CD4-positive, alpha-beta T cell (primary cell): ENCODE measurements around the gene MCU. TPM values are rescaled to one million over a fixed set of nuclear protein-coding genes. Genes with fewer than 3 reads are reported as not detected.

Source experiments
- ATAC-seq: fragments of 200-7000 bp; cut with Tn5 transposase; one replicate; pipeline ENCODE4 v1.10.0; 2022; ENCODE audit warnings: mild to moderate bottlenecking; ENCODE audit not compliant: poor library complexity
- CTCF ChIA-PET: fragments of 350-600 bp; sonication (Branson Sonifier 250); formaldehyde crosslinking; loops from one replicate; lab custom pipeline; 2021; ENCODE audit warnings: antibody characterized with exemption, inconsistent platforms; lab: Charles Lee
- POLR2A ChIA-PET: fragments of 350-600 bp; sonication (Branson Sonifier 250); formaldehyde crosslinking; loops from one replicate; lab custom pipeline; 2021; ENCODE audit warnings: antibody characterized with exemption, inconsistent platforms; lab: Charles Lee
- DNase-seq, 14 experiments: peaks; one replicate each; pipeline ENCODE4 v3.0.0-alpha.2; 2013 to 2020; ENCODE audit warnings: mixed read lengths in 2 of 14
- H3K27ac ChIP-seq, 2 donors: one replicate each; pipeline versions ENCODE4 v1.5.1 to v1.7.0; 2013; ENCODE audit warnings: low read length in 2 of 2, low read depth in 1 of 2, mild to moderate bottlenecking in 1 of 2
- H3K27me3 ChIP-seq, 2 experiments: 1 replicate in 1 of 2; 2 replicates in 1 of 2; pipeline versions ENCODE4 v1.6.1 to v1.7.0; 2013; ENCODE audit warnings: low read length in 2 of 2, control low read depth in 1 of 2, mild to moderate bottlenecking in 1 of 2, moderate library complexity in 1 of 2; ENCODE audit not compliant: insufficient read depth in 2 of 2, control insufficient read depth in 1 of 2
- H3K36me3 ChIP-seq: one replicate; pipeline ENCODE4 v1.6.1; 2013; ENCODE audit warnings: low read length, control low read depth; ENCODE audit not compliant: insufficient read depth
- H3K4me1 ChIP-seq: one replicate; pipeline ENCODE4 v1.6.1; 2013; ENCODE audit warnings: low read length, control low read depth; ENCODE audit not compliant: insufficient read depth
- H3K4me3 ChIP-seq: one replicate; pipeline ENCODE4 v1.5.1; 2013; ENCODE audit warnings: mild to moderate bottlenecking, low read length, moderate library complexity
- H3K9me3 ChIP-seq, 2 experiments: 1 replicate in 1 of 2; 2 replicates in 1 of 2; pipeline versions ENCODE4 v1.6.1 to v1.7.0; 2013; ENCODE audit warnings: low read length in 2 of 2, mild to moderate bottlenecking in 2 of 2, control low read depth in 1 of 2, moderate library complexity in 1 of 2; ENCODE audit not compliant: control insufficient read depth in 1 of 2, insufficient read depth in 1 of 2
- H3K27ac Mint-ChIP-seq: one replicate; pipeline ENCODE4 v1.8.0; 2020; ENCODE audit warnings: mixed read lengths
- H3K27me3 Mint-ChIP-seq: one replicate; pipeline ENCODE4 v1.8.0; 2021; ENCODE audit warnings: mixed read lengths
- H3K36me3 Mint-ChIP-seq: one replicate; pipeline ENCODE4 v1.8.0; 2021; ENCODE audit warnings: low read depth, mixed read lengths
- H3K4me1 Mint-ChIP-seq: one replicate; pipeline ENCODE4 v1.8.0; 2021; ENCODE audit warnings: low read depth, mixed read lengths
- H3K4me3 Mint-ChIP-seq: one replicate; pipeline ENCODE4 v1.8.0; 2020; ENCODE audit warnings: mild to moderate bottlenecking, mixed read lengths
- H3K9me3 Mint-ChIP-seq: one replicate; pipeline ENCODE4 v1.8.0; 2020; ENCODE audit warnings: mixed read lengths
- CTCF ChIP-seq: fragments of 200-600 bp; IDR thresholded peaks from one replicate; pipeline ENCODE4 v1.8.0; 2022; ENCODE audit warnings: antibody characterized with exemption, mild to moderate bottlenecking
- intact Hi-C, 2 experiments: fragments of 100-400 bp; cut with DNase I in 1 of 2; cut with micrococcal nuclease in 1 of 2; formaldehyde crosslinking; loops; one replicate each; pipeline versions ENCODE4 v1.15.1 to v1.9.0; 2023 to 2025; cut with DNase I, micrococcal nuclease
- total RNA-seq, 174 experiments: library from RNA in 2 of 174; stranded (reverse) in 2 of 174; gene quantifications; one replicate each; pipeline ENCODE4 v1.2.3 and lab custom pipeline; 2021 to 2026

The MCU gene
- total RNA-seq, 2 experiments from 2014 or later = 10.3 to 12.0 TPM

GRCh38 chr10:72893136-72893798, 201.3 kb downstream of the MCU start, which contains the start of gene OIT3:
Gene OIT3 (plus strand): TSS chr10:72893739. CDS start chr10:72893799, 60 bp downstream.
- ChIA-PET POLR2A (no interaction called here), CTCF (no interaction called here)
- H3K27ac ChIP-seq = no peak within 1 kb of the TSS
- DNase-seq (no peak), ATAC-seq (no peak)
- H3K9me3 ChIP-seq = no peaks in the 10 kb centered on the region
- Mint-ChIP-seq H3K27ac (no peak within 1 kb of the TSS), H3K9me3 (no peaks in the 10 kb centered on the region), H3K4me3 (no peak within 1 kb of the TSS), H3K4me1 (no peaks in the 10 kb centered on the region), H3K27me3 (peaks cover 12% of the 10 kb centered on the region), H3K36me3 (peaks cover 5% of the 10 kb centered on the region)
- no peaks in the 10 kb centered on the region for H3K27me3 ChIP-seq
- no peaks in the 10 kb centered on the region for H3K4me1 ChIP-seq
- intact Hi-C loops = no loop called here
- TF ChIP-seq CTCF = no peak
- H3K4me3 ChIP-seq = no peak within 1 kb of the TSS
- H3K36me3 ChIP-seq = no peaks in the 10 kb centered on the region

- intact Hi-C loops = no loop called here
- ATAC-seq (no peak), DNase-seq (no peak)
- ChIA-PET POLR2A (no interaction called here), CTCF (no interaction called here)
- TF ChIP-seq CTCF = no peak
- Histone ChIP-seq H3K9me3 (peaks cover 0 to 3% of the 10 kb centered on the region in 2 experiments), H3K4me1 (no peaks in the 10 kb centered on the region), H3K36me3 (no peaks in the 10 kb centered on the region), H3K27me3 (no peaks in the 10 kb centered on the region), H3K4me3 (no peak overlapping the region), H3K27ac (no peak overlapping the region)
- Mint-ChIP-seq H3K36me3 (no peaks in the 10 kb centered on the region), H3K9me3 (no peaks in the 10 kb centered on the region), H3K4me1 (no peaks in the 10 kb centered on the region), H3K27me3 (peaks cover 12% of the 10 kb centered on the region), H3K27ac (no peak overlapping the region), H3K4me3 (no peak overlapping the region)
These were observed 203.4 kb downstream of the MCU start for GRCh38 chr10:72895236-72895850.

DNA sequence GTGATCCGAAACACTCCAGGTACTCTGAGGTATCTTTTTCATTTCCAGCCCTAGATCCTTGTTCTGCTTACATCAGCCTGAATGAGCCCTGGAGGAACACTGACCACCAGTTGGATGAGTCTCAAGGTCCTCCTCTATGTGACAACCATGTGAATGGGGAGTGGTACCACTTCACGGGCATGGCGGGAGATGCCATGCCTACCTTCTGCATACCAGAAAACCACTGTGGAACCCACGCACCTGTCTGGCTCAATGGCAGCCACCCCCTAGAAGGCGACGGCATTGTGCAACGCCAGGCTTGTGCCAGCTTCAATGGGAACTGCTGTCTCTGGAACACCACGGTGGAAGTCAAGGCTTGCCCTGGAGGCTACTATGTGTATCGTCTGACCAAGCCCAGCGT, 206.7 kb downstream of the MCU start:
- peaks cover 12% of the 10 kb centered on the region for H3K27me3 Mint-ChIP-seq
- no peak for TF ChIP-seq CTCF
- no peaks in the 10 kb centered on the region for H3K9me3 Mint-ChIP-seq
- intact Hi-C loops = no loop called here
- H3K27me3 ChIP-seq = no peaks in the 10 kb centered on the region
- H3K4me1 ChIP-seq = no peaks in the 10 kb centered on the region
- POLR2A ChIA-PET = no interaction called here
- DNase-seq = no peak
- no peak overlapping the region for H3K4me3 Mint-ChIP-seq
- no peaks in the 10 kb centered on the region for H3K36me3 ChIP-seq
- H3K36me3 Mint-ChIP-seq = no peaks in the 10 kb centered on the region
- CTCF ChIA-PET = interaction anchor here (1.1 kb wide), 1 partner anchor 8 kb away, joined by 4 read pairs; no protein-coding TSS in a partner anchor
- no peak for ATAC-seq
- H3K27ac ChIP-seq = no peak overlapping the region
- H3K4me3 ChIP-seq = no peak overlapping the region
- H3K9me3 ChIP-seq = peaks cover 0 to 3% of the 10 kb centered on the region in 2 experiments
- no peak overlapping the region for H3K27ac Mint-ChIP-seq
- H3K4me1 Mint-ChIP-seq = no peaks in the 10 kb centered on the region
